ENCODE results near the gene CCDC6. TPM values are rescaled to one million over a fixed set of nuclear protein-coding genes. Genes with fewer than 3 reads are reported as not detected.
"Not testable (repeated sequence)": the region's sequence is repeated elsewhere in the genome, so short reads cannot be mapped to it uniquely, and the experiment has no call there.

Gene CCDC6
- total RNA-seq, 2 experiments from 2014 or later = 21.6 to 22.1 TPM

GRCh38 chr10:59792812-59793211 is 113.5 kb downstream of the CCDC6 start:
- Histone ChIP-seq H3K4me1 (ENCODE audit: insufficient read depth, low read length) (no peaks in the 10 kb centered on the region), H3K36me3 (ENCODE audit: insufficient read depth, low read length) (peaks cover 46% of the 10 kb centered on the region), H3K27ac (ENCODE audit: low read depth in 1 of 2, low read length in 2 of 2) (no peak overlapping the region), H3K4me3 (ENCODE audit: low read length) (no peak overlapping the region), H3K27me3 (ENCODE audit: control insufficient read depth in 1 of 2, insufficient read depth in 2 of 2, low read length in 2 of 2) (no peaks in the 10 kb centered on the region), H3K9me3 (ENCODE audit: control insufficient read depth in 1 of 2, insufficient read depth in 1 of 2, low read length in 2 of 2) (no peaks in the 10 kb centered on the region)
- CTCF ChIA-PET = no interaction called here
- no peak for ATAC-seq (ENCODE audit: poor library complexity)
- peaks cover 89% of the 10 kb centered on the region for H3K36me3 Mint-ChIP-seq (ENCODE audit: low read depth)
- no peaks in the 10 kb centered on the region for H3K27me3 Mint-ChIP-seq
- H3K4me3 Mint-ChIP-seq = no peak overlapping the region
- TF ChIP-seq CTCF (IDR thresholded peaks at IDR 0.05) = no peak
- intact Hi-C loops (cut with DNase I, micrococcal nuclease) = no loop called here
- POLR2A ChIA-PET = no interaction called here
- no peak for DNase-seq
- no peaks in the 10 kb centered on the region for H3K4me1 Mint-ChIP-seq (ENCODE audit: low read depth)
- H3K9me3 Mint-ChIP-seq = no peaks in the 10 kb centered on the region
- H3K27ac Mint-ChIP-seq = no peak overlapping the region

GRCh38 chr10:59791601-59792000 is 114.8 kb downstream of the CCDC6 start:
- no peaks in the 10 kb centered on the region for H3K4me1 ChIP-seq (ENCODE audit: insufficient read depth, low read length)
- Mint-ChIP-seq H3K4me1 (ENCODE audit: low read depth) (no peaks in the 10 kb centered on the region), H3K27me3 (no peaks in the 10 kb centered on the region), H3K27ac (no peak overlapping the region), H3K4me3 (no peak overlapping the region), H3K9me3 (no peaks in the 10 kb centered on the region), H3K36me3 (ENCODE audit: low read depth) (peaks cover 77% of the 10 kb centered on the region)
- intact Hi-C loops (cut with DNase I, micrococcal nuclease) = no loop called here
- ChIA-PET CTCF (no interaction called here), POLR2A (no interaction called here)
- DNase-seq (no peak), ATAC-seq (ENCODE audit: poor library complexity) (no peak)
- no peak for TF ChIP-seq CTCF (IDR thresholded peaks at IDR 0.05)
- no peak overlapping the region for H3K4me3 ChIP-seq (ENCODE audit: low read length)
- peaks cover 46% of the 10 kb centered on the region for H3K36me3 ChIP-seq (ENCODE audit: insufficient read depth, low read length)
- no peak overlapping the region for H3K27ac ChIP-seq (ENCODE audit: low read depth in 1 of 2, low read length in 2 of 2)
- H3K27me3 ChIP-seq (ENCODE audit: control insufficient read depth in 1 of 2, insufficient read depth in 2 of 2, low read length in 2 of 2) = no peaks in the 10 kb centered on the region
- H3K9me3 ChIP-seq (ENCODE audit: control insufficient read depth in 1 of 2, insufficient read depth in 1 of 2, low read length in 2 of 2) = no peaks in the 10 kb centered on the region

GRCh38 chr10:59790080-59790479 is 116.3 kb downstream of the CCDC6 start:
- DNase-seq; H3K9me3 Mint-ChIP-seq; H3K4me3 ChIP-seq (ENCODE audit: low read length); H3K27me3 Mint-ChIP-seq; intact Hi-C loops (cut with DNase I, micrococcal nuclease); ATAC-seq (ENCODE audit: poor library complexity); CTCF ChIA-PET; H3K9me3 ChIP-seq (ENCODE audit: control insufficient read depth in 1 of 2, insufficient read depth in 1 of 2, low read length in 2 of 2); H3K27me3 ChIP-seq (ENCODE audit: control insufficient read depth in 1 of 2, insufficient read depth in 2 of 2, low read length in 2 of 2); POLR2A ChIA-PET; H3K27ac ChIP-seq (ENCODE audit: low read depth in 1 of 2, low read length in 2 of 2); H3K4me1 ChIP-seq (ENCODE audit: insufficient read depth, low read length); H3K4me3 Mint-ChIP-seq; H3K4me1 Mint-ChIP-seq (ENCODE audit: low read depth); H3K27ac Mint-ChIP-seq: not testable (repeated sequence)
- peaks cover 41% of the 10 kb centered on the region for H3K36me3 ChIP-seq (ENCODE audit: insufficient read depth, low read length)
- H3K36me3 Mint-ChIP-seq (ENCODE audit: low read depth) = peaks cover 62% of the 10 kb centered on the region

- peaks cover 50% of the 10 kb centered on the region for H3K36me3 Mint-ChIP-seq (ENCODE audit: low read depth)
- H3K36me3 ChIP-seq (ENCODE audit: insufficient read depth, low read length) = peaks cover 29% of the 10 kb centered on the region
Measured at GRCh38 chr10:59788914-59789313, 117.4 kb downstream of the CCDC6 start.

GRCh38 chr10:59787032-59787431 is 119.3 kb downstream of the CCDC6 start:
- CTCF ChIA-PET = interaction anchor here (0.9 kb wide), 1 partner anchor 11 kb away, joined by 3 read pairs; no protein-coding TSS in a partner anchor
- H3K27ac ChIP-seq (ENCODE audit: low read depth in 1 of 2, low read length in 2 of 2); DNase-seq; H3K9me3 Mint-ChIP-seq; H3K27me3 ChIP-seq (ENCODE audit: control insufficient read depth in 1 of 2, insufficient read depth in 2 of 2, low read length in 2 of 2); POLR2A ChIA-PET; intact Hi-C loops (cut with DNase I, micrococcal nuclease); ATAC-seq (ENCODE audit: poor library complexity); H3K4me1 Mint-ChIP-seq (ENCODE audit: low read depth); H3K4me1 ChIP-seq (ENCODE audit: insufficient read depth, low read length); H3K9me3 ChIP-seq (ENCODE audit: control insufficient read depth in 1 of 2, insufficient read depth in 1 of 2, low read length in 2 of 2); H3K27ac Mint-ChIP-seq; H3K4me3 Mint-ChIP-seq; H3K4me3 ChIP-seq (ENCODE audit: low read length); H3K27me3 Mint-ChIP-seq: not testable (repeated sequence)
- H3K36me3 ChIP-seq (ENCODE audit: insufficient read depth, low read length) = peaks cover 11% of the 10 kb centered on the region
- peaks cover 31% of the 10 kb centered on the region for H3K36me3 Mint-ChIP-seq (ENCODE audit: low read depth)

More at GRCh38 chr10:59788914-59789313, 117.4 kb downstream of the CCDC6 start:
- H3K27ac ChIP-seq (ENCODE audit: low read depth in 1 of 2, low read length in 2 of 2); H3K9me3 ChIP-seq (ENCODE audit: control insufficient read depth in 1 of 2, insufficient read depth in 1 of 2, low read length in 2 of 2); H3K27me3 ChIP-seq (ENCODE audit: control insufficient read depth in 1 of 2, insufficient read depth in 2 of 2, low read length in 2 of 2); H3K4me3 ChIP-seq (ENCODE audit: low read length); H3K9me3 Mint-ChIP-seq; H3K4me1 Mint-ChIP-seq (ENCODE audit: low read depth); intact Hi-C loops (cut with DNase I, micrococcal nuclease); H3K27ac Mint-ChIP-seq; POLR2A ChIA-PET; H3K4me1 ChIP-seq (ENCODE audit: insufficient read depth, low read length); CTCF ChIA-PET; H3K27me3 Mint-ChIP-seq; ATAC-seq (ENCODE audit: poor library complexity); H3K4me3 Mint-ChIP-seq; DNase-seq: not testable (repeated sequence)

GRCh38 chr10:59785476-59785875 is 120.9 kb downstream of the CCDC6 start:
- H3K27ac ChIP-seq (ENCODE audit: low read depth in 1 of 2, low read length in 2 of 2); H3K4me3 Mint-ChIP-seq; H3K27me3 ChIP-seq (ENCODE audit: control insufficient read depth in 1 of 2, insufficient read depth in 2 of 2, low read length in 2 of 2); CTCF ChIA-PET; H3K4me1 Mint-ChIP-seq (ENCODE audit: low read depth); DNase-seq; H3K27ac Mint-ChIP-seq; H3K4me1 ChIP-seq (ENCODE audit: insufficient read depth, low read length); H3K36me3 ChIP-seq (ENCODE audit: insufficient read depth, low read length); intact Hi-C loops (cut with DNase I, micrococcal nuclease); H3K9me3 Mint-ChIP-seq; ATAC-seq (ENCODE audit: poor library complexity); H3K4me3 ChIP-seq (ENCODE audit: low read length); H3K9me3 ChIP-seq (ENCODE audit: control insufficient read depth in 1 of 2, insufficient read depth in 1 of 2, low read length in 2 of 2); POLR2A ChIA-PET; H3K27me3 Mint-ChIP-seq: not testable (repeated sequence)
- H3K36me3 Mint-ChIP-seq (ENCODE audit: low read depth) = peaks cover 17% of the 10 kb centered on the region

All from CD4-positive, alpha-beta T cell (primary cell).